HEK293 (cell line): ENCODE data around the gene TRIM69.

Experiments
- ZNF530 ChIP-seq: fragments of 450-650 bp; formaldehyde crosslinking; IDR thresholded peaks from 2 replicates; pipeline ENCODE4 v1.5.1; 2016; ENCODE audit warnings: low read depth, missing biosample characterization, missing genetic modification characterization
- TF ChIP-seq, protein P1 (sequence below): fragments of 450-650 bp; formaldehyde crosslinking; IDR thresholded peaks from 2 replicates; pipeline ENCODE4 v1.5.1; 2016; ENCODE audit warnings: missing biosample characterization, missing genetic modification characterization
- TF ChIP-seq, protein P2 (sequence below): fragments of 450-650 bp; formaldehyde crosslinking; IDR thresholded peaks from 2 replicates; pipeline ENCODE4 v1.5.1; 2016; ENCODE audit warnings: missing biosample characterization, missing genetic modification characterization, low read depth
- TF ChIP-seq, protein P3 (sequence below): fragments of 450-650 bp; formaldehyde crosslinking; IDR thresholded peaks from 2 replicates; pipeline ENCODE4 v1.5.1; 2017; ENCODE audit warnings: missing biosample characterization, mild to moderate bottlenecking, missing genetic modification characterization, moderate library complexity
- TF ChIP-seq, protein P4 (sequence below): fragments of 450-650 bp; formaldehyde crosslinking; IDR thresholded peaks from 2 replicates; pipeline ENCODE4 v1.5.1; 2016; ENCODE audit warnings: missing biosample characterization, missing genetic modification characterization

DNA sequence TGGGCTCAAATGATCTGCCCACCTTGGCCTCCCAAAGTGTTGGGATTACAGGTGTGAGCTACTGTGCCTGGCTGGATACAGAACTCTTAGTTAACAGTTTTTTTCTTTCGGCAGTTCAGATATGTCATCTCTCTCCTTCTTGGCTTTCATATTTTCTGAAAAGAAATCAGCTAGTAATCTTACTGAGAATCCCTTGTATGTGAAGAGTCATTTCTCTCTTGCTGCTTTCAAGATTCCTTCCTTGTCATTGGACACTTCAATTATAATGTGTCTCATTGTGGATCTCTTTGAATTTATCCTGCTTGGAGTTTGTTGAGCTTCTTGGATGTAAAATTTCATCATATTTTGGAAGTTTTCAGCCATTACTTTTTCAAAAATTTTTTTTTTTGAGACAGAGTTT, 17.0 kb downstream of the TRIM69 start:
- TF ChIP-seq, protein P1, sequence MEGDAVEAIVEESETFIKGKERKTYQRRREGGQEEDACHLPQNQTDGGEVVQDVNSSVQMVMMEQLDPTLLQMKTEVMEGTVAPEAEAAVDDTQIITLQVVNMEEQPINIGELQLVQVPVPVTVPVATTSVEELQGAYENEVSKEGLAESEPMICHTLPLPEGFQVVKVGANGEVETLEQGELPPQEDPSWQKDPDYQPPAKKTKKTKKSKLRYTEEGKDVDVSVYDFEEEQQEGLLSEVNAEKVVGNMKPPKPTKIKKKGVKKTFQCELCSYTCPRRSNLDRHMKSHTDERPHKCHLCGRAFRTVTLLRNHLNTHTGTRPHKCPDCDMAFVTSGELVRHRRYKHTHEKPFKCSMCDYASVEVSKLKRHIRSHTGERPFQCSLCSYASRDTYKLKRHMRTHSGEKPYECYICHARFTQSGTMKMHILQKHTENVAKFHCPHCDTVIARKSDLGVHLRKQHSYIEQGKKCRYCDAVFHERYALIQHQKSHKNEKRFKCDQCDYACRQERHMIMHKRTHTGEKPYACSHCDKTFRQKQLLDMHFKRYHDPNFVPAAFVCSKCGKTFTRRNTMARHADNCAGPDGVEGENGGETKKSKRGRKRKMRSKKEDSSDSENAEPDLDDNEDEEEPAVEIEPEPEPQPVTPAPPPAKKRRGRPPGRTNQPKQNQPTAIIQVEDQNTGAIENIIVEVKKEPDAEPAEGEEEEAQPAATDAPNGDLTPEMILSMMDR (tag by site-specific recombination): no peak
- TF ChIP-seq, protein P2, sequence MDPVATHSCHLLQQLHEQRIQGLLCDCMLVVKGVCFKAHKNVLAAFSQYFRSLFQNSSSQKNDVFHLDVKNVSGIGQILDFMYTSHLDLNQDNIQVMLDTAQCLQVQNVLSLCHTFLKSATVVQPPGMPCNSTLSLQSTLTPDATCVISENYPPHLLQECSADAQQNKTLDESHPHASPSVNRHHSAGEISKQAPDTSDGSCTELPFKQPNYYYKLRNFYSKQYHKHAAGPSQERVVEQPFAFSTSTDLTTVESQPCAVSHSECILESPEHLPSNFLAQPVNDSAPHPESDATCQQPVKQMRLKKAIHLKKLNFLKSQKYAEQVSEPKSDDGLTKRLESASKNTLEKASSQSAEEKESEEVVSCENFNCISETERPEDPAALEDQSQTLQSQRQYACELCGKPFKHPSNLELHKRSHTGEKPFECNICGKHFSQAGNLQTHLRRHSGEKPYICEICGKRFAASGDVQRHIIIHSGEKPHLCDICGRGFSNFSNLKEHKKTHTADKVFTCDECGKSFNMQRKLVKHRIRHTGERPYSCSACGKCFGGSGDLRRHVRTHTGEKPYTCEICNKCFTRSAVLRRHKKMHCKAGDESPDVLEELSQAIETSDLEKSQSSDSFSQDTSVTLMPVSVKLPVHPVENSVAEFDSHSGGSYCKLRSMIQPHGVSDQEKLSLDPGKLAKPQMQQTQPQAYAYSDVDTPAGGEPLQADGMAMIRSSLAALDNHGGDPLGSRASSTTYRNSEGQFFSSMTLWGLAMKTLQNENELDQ: no peak
- no peak for TF ChIP-seq ZNF530
- TF ChIP-seq, protein P3, sequence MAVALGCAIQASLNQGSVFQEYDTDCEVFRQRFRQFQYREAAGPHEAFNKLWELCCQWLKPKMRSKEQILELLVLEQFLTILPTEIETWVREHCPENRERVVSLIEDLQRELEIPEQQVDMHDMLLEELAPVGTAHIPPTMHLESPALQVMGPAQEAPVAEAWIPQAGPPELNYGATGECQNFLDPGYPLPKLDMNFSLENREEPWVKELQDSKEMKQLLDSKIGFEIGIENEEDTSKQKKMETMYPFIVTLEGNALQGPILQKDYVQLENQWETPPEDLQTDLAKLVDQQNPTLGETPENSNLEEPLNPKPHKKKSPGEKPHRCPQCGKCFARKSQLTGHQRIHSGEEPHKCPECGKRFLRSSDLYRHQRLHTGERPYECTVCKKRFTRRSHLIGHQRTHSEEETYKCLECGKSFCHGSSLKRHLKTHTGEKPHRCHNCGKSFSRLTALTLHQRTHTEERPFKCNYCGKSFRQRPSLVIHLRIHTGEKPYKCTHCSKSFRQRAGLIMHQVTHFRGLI (tag by site-specific recombination): no peak
- TF ChIP-seq, protein P4, sequence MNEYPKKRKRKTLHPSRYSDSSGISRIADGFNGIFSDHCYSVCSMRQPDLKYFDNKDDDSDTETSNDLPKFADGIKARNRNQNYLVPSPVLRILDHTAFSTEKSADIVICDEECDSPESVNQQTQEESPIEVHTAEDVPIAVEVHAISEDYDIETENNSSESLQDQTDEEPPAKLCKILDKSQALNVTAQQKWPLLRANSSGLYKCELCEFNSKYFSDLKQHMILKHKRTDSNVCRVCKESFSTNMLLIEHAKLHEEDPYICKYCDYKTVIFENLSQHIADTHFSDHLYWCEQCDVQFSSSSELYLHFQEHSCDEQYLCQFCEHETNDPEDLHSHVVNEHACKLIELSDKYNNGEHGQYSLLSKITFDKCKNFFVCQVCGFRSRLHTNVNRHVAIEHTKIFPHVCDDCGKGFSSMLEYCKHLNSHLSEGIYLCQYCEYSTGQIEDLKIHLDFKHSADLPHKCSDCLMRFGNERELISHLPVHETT: no peak
